ENCODE measurements around the gene IGLL1.
"Not testable (repeated sequence)": the region's sequence is repeated elsewhere in the genome, so short reads cannot be mapped to it uniquely, and the experiment has no call there.

The IGLL1 gene

DNA sequence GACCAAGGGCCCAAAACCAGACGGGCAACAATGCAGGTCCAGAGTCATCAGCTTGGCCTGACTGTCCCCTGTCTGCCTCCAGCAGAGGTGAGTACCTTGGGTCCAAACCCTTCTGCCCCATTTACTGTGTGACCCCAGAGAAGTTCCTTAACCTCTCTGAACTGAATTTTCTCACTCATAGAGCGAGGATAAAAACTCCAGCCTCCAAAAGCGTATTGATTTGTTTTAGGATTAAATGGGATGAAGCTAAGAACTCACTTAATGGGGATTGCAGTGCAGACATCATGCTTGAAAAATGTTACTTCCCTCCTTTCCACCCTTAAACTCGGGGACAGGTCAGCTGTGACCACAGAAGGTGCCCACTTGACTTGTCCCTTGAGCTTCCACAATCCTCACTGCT is 22.6 kb downstream of the IGLL1 start:
- no peaks in the 10 kb centered on the region for H3K9me3 Mint-ChIP-seq
- H3K4me1 Mint-ChIP-seq: no peaks in the 10 kb centered on the region
- no peaks in the 10 kb centered on the region for H3K36me3 Mint-ChIP-seq
- ATAC-seq: no peak
- peaks cover 35% of the 10 kb centered on the region for H3K27me3 Mint-ChIP-seq
- H3K4me3 Mint-ChIP-seq: no peak overlapping the region
- no peak overlapping the region for H3K27ac Mint-ChIP-seq

DNA sequence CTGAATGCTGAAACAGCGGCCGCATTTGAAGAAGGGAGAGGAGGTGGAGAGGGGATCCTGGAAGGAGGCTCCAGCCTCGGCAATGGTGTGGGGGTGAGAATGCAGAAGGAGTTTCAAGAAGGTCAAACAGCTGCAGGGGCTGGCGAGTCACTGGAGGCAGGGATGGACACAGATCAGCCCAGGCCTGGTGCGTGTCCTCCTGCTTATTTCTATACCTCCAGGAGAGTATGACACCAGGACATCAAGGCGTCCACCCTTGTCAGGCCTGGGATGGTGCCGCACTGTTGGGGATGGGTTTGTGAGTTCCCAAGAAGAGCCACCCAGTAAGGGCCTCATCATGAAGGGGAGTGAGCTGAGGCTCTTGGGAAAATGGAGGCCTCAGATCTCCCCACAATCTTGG is 23.1 kb downstream of the IGLL1 start:
- H3K9me3 Mint-ChIP-seq: no peaks in the 10 kb centered on the region
- no peak for ATAC-seq
- peaks cover 35% of the 10 kb centered on the region for H3K27me3 Mint-ChIP-seq
- H3K4me1 Mint-ChIP-seq: no peaks in the 10 kb centered on the region
- no peak overlapping the region for H3K4me3 Mint-ChIP-seq
- no peak overlapping the region for H3K27ac Mint-ChIP-seq
- H3K36me3 Mint-ChIP-seq: no peaks in the 10 kb centered on the region

DNA sequence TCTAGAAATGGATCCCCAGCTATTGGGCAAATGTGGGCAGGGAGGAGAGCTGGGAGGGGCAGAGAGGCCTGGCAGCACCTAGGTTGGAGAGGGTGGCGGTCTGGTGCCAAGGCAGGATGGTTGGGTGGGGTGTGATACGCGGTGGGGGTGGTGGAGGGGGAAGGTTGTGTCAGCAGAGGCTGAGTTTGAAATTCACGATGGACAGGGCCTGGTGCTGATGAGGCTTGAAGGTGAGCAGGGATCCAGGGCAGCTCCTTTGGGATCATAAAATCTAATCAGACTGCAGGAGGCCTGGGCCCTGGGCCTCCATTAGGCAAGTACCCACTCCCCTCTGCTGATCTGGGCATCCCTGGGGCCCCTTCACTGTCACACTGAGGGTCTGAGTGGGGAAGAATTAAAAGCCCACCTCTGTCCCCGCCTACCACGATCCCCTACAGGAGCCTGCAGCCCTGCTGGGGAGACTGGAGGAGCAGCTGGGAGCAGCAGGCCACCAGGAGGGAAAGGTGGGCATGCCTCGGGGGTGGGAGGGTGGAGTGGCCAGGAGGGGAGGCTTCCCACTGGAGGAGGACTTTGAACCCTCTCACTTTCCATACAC is 24.0 kb downstream of the IGLL1 start:
- Mint-ChIP-seq H3K9me3 (no peaks in the 10 kb centered on the region), H3K4me3 (no peak overlapping the region), H3K27ac (no peak overlapping the region), H3K27me3 (peaks cover 35% of the 10 kb centered on the region), H3K36me3 (no peaks in the 10 kb centered on the region), H3K4me1 (no peaks in the 10 kb centered on the region)
- peak; percentile 27 for ATAC-seq

DNA sequence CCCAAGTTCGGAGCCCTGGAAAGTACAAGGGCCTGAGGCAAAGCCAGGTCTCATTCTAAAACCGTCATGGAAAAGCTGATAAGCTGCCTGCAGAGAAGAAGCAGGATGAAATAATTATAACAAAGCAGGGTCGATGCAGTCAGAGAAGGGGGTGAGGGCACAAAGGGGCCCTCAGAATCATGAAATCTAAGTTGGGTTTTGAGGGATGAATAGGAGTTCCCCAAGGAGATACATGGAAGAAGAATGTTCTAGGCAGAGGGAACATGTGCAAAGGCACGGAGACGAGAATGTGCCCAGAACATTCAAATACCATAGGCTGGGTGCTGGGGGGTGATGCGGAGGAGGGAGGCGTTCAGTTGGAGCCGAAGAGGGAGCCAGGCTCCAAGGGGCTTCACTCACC is 25.0 kb downstream of the IGLL1 start:
- H3K4me3 Mint-ChIP-seq: no peak overlapping the region
- H3K36me3 Mint-ChIP-seq: no peaks in the 10 kb centered on the region
- no peak for ATAC-seq
- peaks cover 35% of the 10 kb centered on the region for H3K27me3 Mint-ChIP-seq
- H3K4me1 Mint-ChIP-seq: no peaks in the 10 kb centered on the region
- H3K27ac Mint-ChIP-seq: no peak overlapping the region
- H3K9me3 Mint-ChIP-seq: no peaks in the 10 kb centered on the region

DNA sequence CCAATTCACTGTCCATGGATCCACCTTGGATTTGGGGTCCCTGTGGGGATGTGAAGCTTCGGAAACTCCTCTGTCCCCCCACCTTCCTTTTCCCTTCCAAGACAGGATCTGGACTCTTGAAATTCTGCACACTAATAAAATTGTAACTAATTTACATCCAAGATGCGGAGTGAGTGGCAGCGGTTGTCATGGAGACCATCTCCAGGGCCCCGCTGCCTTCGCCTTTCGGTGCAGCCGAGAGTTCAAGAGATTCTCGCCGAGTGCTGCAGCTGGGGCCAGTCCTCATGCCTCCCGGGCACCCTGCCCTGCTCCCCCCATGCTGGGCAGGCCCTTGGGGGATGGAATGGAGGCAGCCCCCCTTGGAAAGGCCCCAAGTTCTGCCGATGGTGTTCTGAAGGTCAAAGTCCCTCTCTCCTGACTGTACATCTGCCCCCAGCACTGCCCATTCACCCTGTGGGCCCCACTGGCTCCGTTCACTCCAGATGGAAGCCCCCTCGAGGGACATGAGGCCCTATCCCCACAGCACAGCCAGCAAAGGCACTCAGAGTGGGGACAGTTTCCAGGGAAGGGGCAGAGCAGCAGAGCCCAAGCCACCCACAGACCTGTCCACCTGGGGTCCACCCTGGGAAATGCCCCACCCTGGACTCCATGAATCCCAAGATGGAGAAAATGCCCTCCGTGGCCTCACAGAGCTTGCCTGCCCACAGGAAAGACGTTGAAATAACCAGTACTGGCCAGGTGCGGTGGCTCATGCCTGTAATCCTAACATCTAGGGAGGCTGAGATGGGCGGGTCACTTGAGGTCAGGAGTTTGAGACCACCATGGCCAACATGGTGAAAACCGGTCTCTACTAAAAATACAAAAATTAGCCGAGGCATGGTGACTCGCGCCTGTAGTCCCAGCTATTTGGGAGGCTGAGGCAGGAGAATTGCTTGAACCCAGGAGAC is 25.9 kb downstream of the IGLL1 start:
- peaks cover 35% of the 10 kb centered on the region for H3K27me3 Mint-ChIP-seq
- H3K9me3 Mint-ChIP-seq: no peaks in the 10 kb centered on the region
- no peak overlapping the region for H3K27ac Mint-ChIP-seq
- H3K4me1 Mint-ChIP-seq: no peaks in the 10 kb centered on the region
- no peak overlapping the region for H3K4me3 Mint-ChIP-seq
- no peaks in the 10 kb centered on the region for H3K36me3 Mint-ChIP-seq
- ATAC-seq: no peak

DNA sequence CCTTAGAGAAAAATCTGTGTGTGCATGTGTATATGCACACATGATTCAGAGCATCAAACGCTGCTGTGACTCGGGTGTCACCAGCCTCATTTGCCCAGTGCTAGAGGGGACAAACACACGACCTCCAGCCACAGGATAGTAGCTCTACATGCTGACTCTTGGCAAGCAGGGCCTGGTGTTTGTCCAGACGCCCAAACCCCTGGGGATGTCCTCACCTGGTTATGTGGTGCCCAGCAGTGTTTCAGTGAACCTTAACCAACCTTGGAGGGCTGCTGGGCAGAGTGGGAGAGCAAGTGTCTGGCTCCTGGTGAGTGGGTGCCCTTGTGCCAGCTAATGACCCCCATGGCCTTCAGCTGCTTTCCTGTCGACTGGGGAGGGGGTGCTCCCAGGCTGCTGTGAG is 26.7 kb downstream of the IGLL1 start:
- H3K27me3 Mint-ChIP-seq: peaks cover 31% of the 10 kb centered on the region
- no peaks in the 10 kb centered on the region for H3K4me1 Mint-ChIP-seq
- H3K27ac Mint-ChIP-seq: no peak overlapping the region
- H3K36me3 Mint-ChIP-seq: no peaks in the 10 kb centered on the region
- no peaks in the 10 kb centered on the region for H3K9me3 Mint-ChIP-seq
- no peak for ATAC-seq
- no peak overlapping the region for H3K4me3 Mint-ChIP-seq

DNA sequence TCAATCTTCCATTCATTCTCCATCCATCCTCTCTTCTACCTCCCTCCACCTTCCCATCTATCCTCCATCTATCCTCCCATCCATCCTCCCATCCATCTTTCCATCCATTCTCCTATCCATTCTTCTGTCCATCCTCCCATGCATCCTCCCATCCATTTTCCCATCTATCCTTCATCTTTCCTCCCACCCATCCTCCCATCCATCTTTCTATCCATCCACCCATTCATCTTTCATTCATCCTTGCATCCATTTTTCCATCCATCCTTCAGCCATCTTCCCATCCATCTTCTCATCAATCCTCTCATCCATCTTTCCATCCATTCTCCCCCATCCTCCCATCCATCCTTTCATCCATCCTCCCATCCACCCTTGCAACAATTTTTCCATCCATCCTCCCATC is 27.5 kb downstream of the IGLL1 start:
- ATAC-seq: no peak
- H3K4me3 Mint-ChIP-seq: no peak overlapping the region
- no peaks in the 10 kb centered on the region for H3K4me1 Mint-ChIP-seq
- peaks cover 26% of the 10 kb centered on the region for H3K27me3 Mint-ChIP-seq
- H3K27ac Mint-ChIP-seq: no peak overlapping the region
- H3K9me3 Mint-ChIP-seq: peaks cover under 1% of the 10 kb centered on the region
- no peaks in the 10 kb centered on the region for H3K36me3 Mint-ChIP-seq

DNA sequence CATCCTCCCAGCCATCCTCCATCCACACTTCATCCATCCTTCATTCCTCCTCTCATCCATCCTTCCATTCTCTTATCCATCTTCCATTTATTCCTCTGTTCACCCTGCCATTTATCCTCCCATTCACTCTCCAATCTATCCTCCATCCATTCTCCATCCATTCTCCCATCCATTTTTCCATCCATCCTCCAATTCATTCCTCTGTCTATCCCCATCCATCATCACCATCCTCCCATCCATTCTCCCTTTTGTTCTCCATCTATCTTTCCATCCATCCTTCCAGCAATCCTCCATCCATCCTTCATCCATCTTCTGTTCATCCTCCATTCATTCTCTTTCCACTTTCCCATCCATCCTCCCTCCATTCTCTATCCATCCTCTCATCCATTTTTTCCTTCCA is 28.7 kb downstream of the IGLL1 start:
- no peak for ATAC-seq
- H3K27ac Mint-ChIP-seq: no peak overlapping the region
- no peak overlapping the region for H3K4me3 Mint-ChIP-seq
- peaks cover 16% of the 10 kb centered on the region for H3K27me3 Mint-ChIP-seq
- H3K36me3 Mint-ChIP-seq: no peaks in the 10 kb centered on the region
- peaks cover 2% of the 10 kb centered on the region for H3K9me3 Mint-ChIP-seq
- H3K4me1 Mint-ChIP-seq: no peaks in the 10 kb centered on the region

DNA sequence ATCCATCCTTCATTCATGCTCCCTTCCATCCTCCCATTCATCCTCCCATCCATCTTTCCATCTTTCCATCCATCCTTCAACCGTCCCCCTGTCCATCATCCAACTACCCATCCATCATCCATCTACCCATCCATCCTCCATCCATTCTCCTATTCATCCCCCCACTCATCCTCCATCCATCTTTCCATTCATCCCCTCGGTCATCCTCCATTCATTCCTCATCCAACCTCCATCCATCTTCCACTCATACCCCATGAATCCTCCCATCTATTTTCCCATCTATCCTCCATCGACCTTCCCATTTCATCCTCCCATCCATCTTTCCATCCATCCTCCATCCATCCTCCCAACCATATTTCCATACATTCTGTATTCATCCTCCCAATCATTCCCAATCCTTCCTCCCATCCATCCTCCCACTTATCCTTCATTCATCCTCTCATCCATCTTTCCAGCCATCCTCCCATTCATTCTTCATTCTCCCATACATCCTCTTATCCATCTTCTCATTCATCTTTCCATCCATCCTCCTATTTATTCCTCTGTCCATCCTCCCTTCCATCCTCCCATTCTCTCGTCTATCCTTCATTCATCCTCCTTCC is 29.9 kb downstream of the IGLL1 start:
- Mint-ChIP-seq H3K27ac (no peak overlapping the region), H3K27me3 (peaks cover 4% of the 10 kb centered on the region), H3K4me3 (no peak overlapping the region), H3K4me1 (no peaks in the 10 kb centered on the region), H3K9me3 (peaks cover 2% of the 10 kb centered on the region), H3K36me3 (no peaks in the 10 kb centered on the region)
- no peak for ATAC-seq

DNA sequence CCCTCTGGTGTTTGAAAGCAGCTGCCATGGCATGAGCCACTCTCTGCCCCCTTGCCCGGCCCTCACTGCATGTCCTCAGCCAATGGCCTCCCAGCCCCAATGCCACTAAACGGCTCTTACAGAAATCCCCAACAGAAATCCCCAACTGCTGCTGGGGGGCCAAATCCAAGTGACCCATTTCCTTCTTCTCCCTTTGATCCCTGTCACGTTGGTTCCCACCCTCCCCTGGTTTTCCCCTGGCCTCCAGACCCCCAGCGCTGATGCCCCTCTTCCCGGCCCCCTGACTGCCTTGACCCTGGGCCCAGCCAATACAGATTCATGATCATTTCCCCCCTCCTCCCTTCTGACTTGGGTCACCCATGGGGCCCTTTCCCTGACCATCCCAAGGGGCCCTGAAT is 30.9 kb downstream of the IGLL1 start:
- Mint-ChIP-seq H3K36me3 (no peaks in the 10 kb centered on the region), H3K27me3 (no peaks in the 10 kb centered on the region), H3K9me3 (peaks cover 2% of the 10 kb centered on the region), H3K4me1 (no peaks in the 10 kb centered on the region), H3K4me3 (no peak overlapping the region), H3K27ac (no peak overlapping the region)
- peak; percentile 16 for ATAC-seq

DNA sequence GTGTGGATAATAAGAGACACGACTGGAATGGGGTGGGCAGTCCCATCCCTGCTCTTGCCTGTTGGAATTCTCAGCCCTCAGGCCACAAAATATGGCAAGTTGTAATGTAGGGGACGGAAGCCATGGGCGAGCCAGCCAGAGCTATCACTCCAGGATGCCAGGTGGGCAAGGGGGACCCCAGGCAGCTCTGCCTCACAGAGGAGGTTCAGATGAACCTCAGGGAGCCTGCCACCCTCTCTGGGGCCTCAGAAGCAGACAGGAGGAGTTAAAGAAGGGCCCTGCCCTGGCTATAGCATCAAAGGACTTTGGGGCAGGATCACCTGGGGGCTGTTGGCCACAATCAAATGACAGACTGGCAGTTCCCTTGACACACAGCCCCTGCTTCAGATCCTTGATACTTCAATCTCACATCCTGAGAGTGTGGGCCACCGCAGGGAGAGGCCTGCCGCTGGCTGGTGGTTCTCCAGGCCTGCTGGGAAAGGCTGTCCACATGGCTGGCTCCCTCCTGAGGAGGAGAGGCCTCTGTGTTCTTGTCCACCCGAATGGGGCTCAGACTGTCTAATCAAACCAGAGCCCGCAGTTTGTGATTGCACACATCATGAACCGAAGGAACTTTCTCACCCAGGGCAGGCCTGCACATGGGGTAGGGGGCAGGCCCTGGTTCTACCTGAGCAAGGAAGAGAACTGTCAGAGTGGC is 31.4 kb downstream of the IGLL1 start:
- Mint-ChIP-seq H3K9me3 (peaks cover 2% of the 10 kb centered on the region), H3K4me3 (no peak overlapping the region), H3K27me3 (no peaks in the 10 kb centered on the region), H3K4me1 (no peaks in the 10 kb centered on the region), H3K27ac (no peak overlapping the region), H3K36me3 (no peaks in the 10 kb centered on the region)
- no peak for ATAC-seq

DNA sequence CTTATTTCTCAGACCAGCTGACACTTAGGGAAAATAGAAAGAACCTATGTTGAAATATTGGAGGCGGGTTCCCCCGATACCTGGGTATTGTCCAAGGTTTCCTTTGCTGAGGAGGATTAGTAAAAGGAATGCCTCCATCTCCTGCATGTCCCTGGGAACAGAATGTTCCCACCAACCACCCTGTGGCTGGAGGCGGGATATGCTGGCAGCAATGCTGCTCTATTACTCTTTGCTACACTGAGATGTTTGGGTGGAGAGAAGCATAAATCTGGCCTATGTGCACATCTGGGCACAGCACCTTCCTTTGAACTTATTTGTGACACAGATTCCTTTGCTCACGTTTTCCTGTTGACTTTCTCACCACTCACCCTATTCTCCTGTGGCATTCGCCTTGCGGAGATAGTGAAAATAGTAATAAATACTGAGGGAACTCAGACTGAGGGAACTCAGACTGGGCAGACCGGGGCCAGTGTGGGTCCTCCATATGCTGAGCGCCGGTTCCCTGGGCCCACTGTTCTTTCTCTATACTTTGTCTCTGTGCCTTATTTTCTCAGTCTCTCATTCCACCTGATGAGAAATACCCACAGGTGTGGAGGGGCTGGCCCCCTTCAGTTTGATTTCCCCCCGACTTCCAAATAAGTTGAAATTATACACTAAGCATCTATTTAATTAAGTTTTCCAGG is 32.1 kb downstream of the IGLL1 start:
- Mint-ChIP-seq H3K4me1 (no peaks in the 10 kb centered on the region), H3K27me3 (no peaks in the 10 kb centered on the region), H3K4me3 (no peak overlapping the region), H3K27ac (no peak overlapping the region), H3K36me3 (no peaks in the 10 kb centered on the region), H3K9me3 (peaks cover 2% of the 10 kb centered on the region)
- ATAC-seq: no peak

DNA sequence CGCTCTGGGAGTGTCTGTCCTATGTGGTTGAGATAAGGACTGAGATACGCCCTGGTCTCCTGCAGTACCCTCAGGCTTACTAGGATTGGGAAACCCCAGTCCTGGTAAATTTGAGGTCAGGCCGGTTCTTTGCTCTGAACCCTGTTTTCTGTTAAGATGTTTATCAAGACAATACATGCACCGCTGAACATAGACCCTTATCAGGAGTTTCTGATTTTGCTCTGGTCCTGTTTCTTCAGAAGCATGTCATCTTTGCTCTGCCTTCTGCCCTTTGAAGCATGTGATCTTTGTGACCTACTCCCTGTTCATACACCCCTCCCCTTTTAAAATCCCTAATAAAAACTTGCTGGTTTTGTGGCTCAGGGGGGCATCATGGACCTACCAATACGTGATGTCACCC is 32.7 kb downstream of the IGLL1 start:
- H3K9me3 Mint-ChIP-seq, H3K4me1 Mint-ChIP-seq, ATAC-seq, H3K27ac Mint-ChIP-seq, H3K4me3 Mint-ChIP-seq, H3K36me3 Mint-ChIP-seq, H3K27me3 Mint-ChIP-seq: not testable (repeated sequence)

DNA sequence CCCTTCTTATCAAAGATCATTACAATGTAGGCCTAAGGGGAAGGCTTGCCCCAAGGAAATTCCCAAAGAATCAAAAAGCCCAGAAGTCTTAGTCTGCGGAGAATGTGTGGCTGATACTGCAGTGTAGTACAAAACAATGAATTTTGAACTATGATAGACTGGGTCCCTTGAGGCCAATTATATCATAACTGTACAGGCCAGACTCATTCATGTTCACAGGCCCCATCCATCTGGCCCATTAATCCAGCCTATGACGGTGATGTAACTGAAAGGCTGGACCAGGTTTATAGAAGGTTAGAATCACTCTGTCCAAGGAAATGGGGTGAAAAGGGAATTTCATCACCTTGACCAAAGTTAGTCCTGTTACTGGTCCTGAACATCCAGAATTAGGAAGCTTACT is 35.2 kb downstream of the IGLL1 start:
- H3K4me3 Mint-ChIP-seq: no peak overlapping the region
- H3K27me3 Mint-ChIP-seq: no peaks in the 10 kb centered on the region
- no peaks in the 10 kb centered on the region for H3K36me3 Mint-ChIP-seq
- H3K4me1 Mint-ChIP-seq: no peaks in the 10 kb centered on the region
- peaks cover 2% of the 10 kb centered on the region for H3K9me3 Mint-ChIP-seq
- H3K27ac Mint-ChIP-seq: no peak overlapping the region
- no peak for ATAC-seq

DNA sequence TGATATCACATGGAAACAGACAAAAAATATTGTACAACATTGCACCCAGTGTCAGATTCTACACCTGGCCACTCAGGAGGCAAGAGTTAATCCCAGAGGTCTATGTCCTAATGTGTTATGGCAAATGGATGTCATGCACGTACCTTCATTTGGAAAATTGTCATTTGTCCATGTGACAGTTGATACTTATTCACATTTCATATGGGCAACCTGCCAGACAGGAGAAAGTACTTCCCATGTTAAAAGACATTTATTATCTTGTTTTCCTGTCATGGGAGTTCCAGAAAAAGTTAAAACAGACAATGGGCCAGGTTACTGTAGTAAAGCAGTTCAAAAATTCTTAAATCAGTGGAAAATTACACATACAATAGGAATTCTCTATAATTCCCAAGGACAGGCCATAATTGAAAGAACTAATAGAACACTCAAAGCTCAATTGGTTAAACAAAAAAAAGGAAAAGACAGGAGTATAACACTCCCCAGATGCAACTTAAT is 36.5 kb downstream of the IGLL1 start:
- not testable (repeated sequence) for ATAC-seq, H3K36me3 Mint-ChIP-seq, H3K27me3 Mint-ChIP-seq, H3K9me3 Mint-ChIP-seq, H3K4me3 Mint-ChIP-seq, H3K27ac Mint-ChIP-seq, H3K4me1 Mint-ChIP-seq
